Measurements from ENCODE around the gene ATAT1.

ATAT1 gene

DNA sequence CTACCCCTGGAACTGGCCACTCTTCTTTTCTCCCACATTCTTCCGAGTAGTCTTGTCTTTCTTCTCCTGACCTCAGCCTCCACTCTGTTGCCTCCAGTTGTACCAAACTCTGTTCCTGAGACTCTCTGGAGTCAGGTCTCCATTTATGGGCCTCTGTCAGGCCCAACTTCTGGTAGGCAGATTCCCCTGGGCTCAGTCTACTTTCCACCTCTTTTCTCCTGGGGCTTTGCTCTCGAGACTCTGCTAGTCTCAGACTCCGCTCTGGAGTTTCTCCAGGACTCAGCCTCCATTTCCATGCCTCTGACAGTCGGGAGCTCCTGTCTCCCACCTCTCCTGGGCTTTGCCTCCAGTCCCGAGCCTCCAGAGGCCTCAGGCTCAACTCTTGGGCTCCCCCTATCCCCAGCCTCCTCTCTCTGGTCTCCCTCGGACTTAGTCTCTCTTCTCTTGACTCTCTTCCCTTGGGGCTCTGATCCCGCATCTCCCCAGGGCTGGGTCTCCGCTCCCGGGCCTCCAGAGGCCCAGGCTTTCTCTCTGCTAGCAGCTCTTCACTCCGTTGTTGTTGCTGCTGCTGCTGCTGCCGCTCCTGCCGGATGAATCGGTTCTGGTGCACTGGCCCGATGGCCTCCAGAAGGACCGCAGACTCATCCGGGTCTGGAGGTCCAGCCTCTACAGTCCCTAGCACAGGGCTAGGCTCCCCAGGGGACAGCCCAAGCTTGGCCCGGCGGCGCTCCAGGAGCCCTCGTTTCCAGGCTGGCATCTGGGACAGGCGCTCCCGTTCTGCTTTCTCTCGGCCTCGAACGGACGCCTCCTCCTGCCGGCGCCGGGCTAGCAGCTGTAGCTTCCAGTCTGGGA, 58.7 kb downstream of the ATAT1 start:
- peak; percentile 42 for DNase-seq

DNA sequence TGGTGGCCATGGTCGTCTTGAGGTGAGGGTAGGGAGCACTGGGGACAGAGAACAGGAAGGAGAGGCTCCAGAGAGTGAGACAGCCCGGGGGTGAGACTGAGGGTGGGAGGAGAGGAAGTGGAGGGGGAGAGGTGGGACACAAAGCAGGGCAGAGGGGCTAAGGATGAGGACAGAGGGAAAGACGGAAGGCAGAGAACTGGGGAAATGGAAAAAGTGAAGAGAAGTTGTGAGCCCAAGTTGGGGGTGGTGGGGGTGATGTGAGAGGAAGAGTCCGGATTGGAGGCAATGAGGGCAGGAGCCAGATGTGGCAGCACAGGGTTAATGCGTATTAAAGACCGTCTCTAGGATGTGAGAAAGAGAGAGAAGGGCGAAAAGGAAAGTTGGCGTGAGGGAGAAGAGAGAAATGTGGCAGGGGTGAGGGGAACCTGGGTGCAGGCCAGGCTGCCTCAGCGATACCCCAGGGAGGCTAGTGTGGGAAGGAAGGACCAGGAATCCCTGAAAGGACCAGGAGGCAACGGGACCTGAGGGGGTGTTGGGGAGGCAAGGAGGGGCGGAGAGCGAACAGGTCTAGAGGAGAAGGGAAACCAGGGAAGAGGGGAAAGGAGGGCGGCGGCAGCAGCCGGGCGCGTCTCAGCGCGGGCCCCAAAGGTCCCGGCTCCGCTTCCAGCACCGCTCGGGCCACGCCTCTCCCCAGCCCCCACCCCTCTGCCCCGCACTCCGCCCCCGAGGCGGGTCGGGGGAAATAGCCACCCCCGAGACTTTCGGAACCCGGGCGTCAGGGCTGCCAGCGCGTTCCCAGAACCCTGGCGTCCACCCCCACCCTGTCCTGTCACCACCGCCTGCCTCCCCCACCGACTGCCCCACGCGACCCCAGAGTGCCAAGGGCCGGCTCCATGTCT, 59.6 kb downstream of the ATAT1 start, which contains the start of gene PPP1R18:
Gene PPP1R18, minus strand, starts transcription at position 637 of the 899 bp plus-strand sequence. Its CDS starts 627 bp downstream, at position 10.
- peak; percentile 88 for DNase-seq

DNA sequence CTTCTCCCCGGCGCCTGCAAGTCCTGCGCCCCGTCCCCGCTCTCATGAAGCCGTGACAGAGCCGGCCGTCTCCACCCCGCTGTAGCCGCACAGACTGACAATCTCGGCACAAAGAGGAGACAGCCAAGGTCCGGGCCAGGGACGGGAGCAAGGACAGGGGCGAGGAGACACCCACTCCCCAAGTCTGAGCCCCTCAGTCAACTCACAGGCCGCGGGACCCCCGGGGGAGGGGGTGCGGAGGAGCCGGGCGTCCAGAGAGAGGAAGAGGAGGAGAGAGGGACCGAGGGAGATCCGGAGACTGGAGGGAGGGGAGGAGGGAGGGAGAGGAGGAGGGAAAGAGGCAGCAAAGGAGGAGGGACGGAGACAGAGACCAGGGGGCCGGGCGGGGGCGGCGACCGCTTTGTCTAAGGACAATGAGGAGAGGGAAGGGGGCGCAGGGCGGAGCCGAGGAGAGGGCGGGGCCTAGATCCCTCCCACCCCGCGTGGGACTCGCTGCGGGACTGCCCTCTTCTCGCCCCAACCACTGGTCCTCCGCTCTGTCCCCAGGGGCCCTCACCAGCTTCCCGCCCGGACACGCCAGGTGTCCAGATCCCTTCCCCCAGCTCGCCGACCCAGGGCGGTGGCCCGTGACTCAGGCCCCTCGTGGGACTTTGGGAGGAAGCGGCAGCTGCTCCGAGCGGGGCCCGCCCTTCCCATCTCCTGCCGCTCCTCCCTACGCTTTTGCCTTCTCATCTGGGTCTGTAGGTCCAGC, 60.4 kb downstream of the ATAT1 start:
- DNase-seq, result peak; percentile 96

DNA sequence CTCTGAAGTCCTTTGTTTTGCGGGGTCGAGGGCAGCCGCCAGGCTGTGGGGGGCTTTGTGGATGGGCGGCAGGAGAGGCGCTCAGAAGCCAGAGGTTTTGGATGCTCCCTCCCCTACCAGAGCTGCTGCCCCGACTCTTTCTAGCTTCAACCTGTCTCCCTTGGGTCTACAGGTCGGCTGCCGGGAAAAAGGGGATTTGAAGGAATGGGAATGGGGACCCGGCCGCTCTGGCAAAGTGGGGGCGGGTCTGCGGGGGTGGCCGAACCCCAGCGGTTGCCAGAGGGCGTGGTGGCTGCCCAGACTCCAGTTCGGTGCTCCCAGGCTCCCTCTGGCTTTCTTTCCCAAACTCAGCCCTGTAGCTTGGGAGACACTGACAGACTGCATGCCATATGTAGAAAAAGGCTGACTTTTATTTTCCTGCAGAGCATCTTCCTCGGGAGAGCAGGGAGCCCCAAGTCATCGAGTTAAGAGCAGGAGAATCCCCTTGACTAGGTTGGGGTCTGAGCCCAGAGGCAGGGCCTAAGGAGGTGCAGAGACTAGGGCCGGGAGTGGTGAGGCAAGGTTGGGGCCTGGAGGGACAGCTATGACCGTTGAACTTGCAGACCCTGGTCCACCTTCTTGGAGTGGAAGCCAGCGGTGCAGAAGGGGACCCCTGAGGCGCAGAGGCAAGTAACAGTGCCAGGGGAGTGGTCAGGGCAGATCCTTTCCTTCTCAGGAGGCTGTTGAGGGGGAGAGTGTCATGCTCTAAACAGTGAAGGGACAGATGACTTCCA, 61.2 kb downstream of the ATAT1 start:
- DNase-seq, result no peak

DNA sequence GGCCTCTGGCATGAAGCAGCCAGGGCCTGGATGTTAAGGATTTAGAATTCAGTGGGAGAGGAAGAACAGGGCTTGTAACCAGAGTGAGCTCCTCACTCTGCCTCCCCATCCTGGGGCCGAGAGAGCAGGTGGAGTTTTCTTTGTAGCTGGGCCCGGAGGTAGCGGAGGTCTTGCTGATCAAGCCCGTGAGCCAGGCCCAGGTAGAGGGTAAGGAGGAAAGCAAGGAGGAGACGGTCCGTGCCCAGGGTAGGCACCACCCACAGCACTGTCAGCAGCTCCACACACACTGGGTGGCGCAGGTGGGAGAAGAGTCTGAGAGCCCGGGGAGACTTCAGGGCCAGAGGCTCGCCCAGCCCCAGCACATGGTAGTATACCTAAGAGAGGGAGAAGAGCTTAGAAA, 61.9 kb downstream of the ATAT1 start:
- no peak for DNase-seq

DNA sequence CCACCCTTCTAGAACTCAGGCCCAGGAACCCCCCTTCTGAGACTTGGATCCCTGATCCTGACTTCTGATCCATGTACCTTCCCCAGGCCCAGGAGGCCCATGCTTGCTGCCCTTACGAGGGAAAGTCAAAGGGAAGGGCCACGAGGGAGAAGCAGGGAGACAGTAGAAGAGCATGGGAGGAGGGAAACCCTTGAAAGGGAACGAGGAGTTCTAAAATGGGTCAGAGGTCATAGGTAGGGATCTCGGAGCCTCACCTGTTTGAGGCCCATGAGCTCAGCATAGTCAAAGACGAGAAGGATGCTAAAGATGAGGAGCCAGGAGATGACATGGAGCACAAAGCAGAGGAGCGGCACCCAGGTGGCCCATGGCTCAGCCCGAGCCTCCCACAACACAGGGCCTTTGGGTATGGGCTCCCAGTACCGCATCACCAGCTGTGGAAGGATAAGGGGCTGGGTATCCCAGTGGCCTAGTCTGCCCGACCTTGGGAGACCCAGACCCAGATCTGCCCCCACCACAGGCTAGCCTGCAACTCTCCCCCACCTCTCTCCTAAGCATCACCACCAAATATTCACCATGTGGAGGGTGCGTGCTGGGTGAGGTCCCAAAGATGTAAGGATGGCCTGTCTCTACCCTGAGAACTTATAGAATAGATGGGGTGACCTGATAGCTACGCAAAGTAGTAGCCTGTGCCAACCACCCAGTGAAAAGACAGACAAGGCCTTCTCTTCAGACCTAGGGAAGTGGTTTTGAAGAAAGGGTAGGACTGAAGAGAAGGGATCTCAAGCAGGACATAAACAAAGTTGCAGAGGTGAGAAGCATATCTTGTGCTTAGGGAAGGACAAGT, 62.6 kb downstream of the ATAT1 start:
- DNase-seq, result no peak

DNA sequence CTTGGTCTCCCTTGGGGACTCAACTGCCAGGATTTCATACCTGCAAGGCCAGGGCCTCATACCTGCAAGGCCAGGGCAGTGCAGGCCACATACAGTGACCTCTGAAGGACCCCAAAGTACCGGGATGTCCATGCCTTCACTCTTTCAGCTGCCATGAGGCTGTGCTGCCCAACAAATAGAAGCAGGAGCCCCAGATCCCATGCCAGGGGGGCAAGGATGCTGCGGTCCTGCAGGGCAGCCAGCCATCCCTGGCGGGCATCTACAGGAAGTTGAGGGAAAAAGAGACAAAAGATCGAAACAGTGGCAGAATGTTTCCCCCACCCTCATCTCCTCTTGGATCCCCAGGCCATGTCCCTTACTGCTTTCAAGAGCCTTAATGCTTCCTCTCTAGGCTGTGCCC, 63.3 kb downstream of the ATAT1 start:
- DNase-seq, result no peak

DNA sequence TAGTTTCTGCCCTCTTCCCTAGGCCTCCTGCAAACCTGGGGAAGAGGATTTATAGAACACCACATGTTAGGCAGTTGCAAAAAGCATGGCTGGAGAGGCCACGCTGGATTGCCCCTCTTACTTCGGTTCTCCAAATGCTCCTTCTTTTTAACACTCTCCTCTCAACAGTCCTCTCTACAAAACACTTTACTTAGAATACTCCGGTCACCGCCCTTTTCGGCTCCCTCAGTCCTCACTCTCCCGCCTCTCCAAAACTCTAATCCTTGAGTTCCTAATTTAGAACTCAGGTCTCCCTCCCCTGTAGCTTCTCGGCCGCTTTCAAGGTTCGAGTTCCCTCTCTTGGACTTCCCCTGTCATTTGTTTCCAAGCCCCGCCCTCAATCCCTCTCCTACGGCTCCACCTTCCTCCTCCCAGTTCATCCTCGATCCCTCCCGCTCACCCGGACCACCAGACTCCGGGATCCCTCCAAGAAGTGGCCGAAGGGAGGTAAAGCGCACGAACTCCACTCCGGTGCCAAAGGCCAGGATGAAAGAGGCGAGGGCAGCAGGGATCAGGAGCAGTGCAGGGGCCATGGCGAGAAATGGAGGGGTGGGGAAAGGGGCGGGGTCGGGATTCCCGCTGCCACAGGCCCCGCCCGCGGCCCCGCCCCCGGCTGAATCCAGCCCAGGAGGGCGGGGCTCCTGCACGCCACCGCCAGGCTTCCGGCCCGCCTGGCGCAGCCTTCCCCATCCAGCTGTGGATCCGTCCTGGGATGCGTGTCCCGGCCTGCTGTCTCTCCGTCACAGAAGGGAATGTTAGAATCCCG, 63.9 kb downstream of the ATAT1 start, which contains the start of gene NRM:
Gene NRM, minus strand, starts transcription at position 582 of the 805 bp plus-strand sequence. Its CDS starts 10 bp downstream, at position 572.
- DNase-seq, result peak; percentile 90

DNA sequence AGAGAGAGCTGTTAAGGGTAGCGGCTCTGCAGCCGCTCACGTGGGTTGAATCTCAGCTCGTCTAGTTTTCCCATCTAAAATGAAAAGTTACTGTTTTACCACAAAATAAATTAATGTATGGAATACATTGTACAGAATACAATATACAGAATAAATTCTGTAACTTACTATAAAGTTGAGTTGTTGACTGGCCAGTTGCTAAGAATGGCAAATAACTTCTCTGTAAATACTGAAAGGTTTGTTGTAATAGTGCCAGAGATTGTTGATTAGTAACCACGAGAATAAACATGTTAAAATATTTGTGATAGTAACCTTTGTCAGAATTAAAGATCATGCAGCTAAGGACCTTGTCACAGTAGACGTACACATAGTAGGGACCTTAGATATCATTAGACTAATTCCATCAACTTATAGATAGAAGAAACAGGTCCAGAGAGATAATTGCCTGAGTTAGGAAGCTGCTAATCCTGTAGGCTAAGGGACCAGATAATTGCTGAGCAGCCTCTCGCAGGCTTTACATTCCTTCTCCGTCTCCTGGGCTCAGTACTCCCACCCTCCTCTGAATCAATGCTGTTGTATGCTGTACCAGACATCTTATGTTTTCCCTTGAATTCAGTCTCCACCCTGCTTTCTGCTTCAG, 64.7 kb downstream of the ATAT1 start:
- DNase-seq, result no peak

Measured in suppressor macrophage treated with lipopolysaccharide for 4 hours (primary cell).